Spleen (tissue), 11 donors: Measurements from ENCODE around the gene NMRK2. TPM values are rescaled to one million over a fixed set of nuclear protein-coding genes. Genes with fewer than 3 reads are reported as not detected.

Source experiments
- DNase-seq: peaks from one replicate; pipeline ENCODE4 v3.0.0-alpha.2; 2020
- H3K27ac ChIP-seq, 8 donors: fragments of 200-600 bp; sonication (generic) in 7 of 8; 1 replicate in 4 of 8; 2 replicates in 4 of 8; pipeline versions ENCODE4 v1.5.0 to v1.8.0; 2016 to 2021; ENCODE audit warnings: inconsistent platforms in 4 of 8, mild to moderate bottlenecking in 4 of 8, moderate library complexity in 1 of 8
- H3K27me3 ChIP-seq, 7 donors: fragments of 200-600 bp; sonication (generic) in 6 of 7; replicated peaks in 1 of 7; 1 replicate in 4 of 7; 2 replicates in 3 of 7; pipeline versions ENCODE4 v1.5.0 to v1.8.0; 2016 to 2021; ENCODE audit warnings: inconsistent platforms in 3 of 7, mild to moderate bottlenecking in 1 of 7
- H3K36me3 ChIP-seq, 6 donors: fragments of 200-600 bp; sonication (generic) in 5 of 6; 1 replicate in 4 of 6; 2 replicates in 2 of 6; pipeline versions ENCODE4 v1.5.0 to v1.8.0; 2016 to 2021; ENCODE audit warnings: inconsistent platforms in 2 of 6
- H3K4me1 ChIP-seq, 6 donors: fragments of 200-600 bp; sonication (generic) in 5 of 6; 1 replicate in 3 of 6; 2 replicates in 3 of 6; pipeline versions ENCODE4 v1.5.0 to v1.8.0; 2016 to 2021; ENCODE audit warnings: inconsistent platforms in 3 of 6
- H3K4me3 ChIP-seq, 8 donors: fragments of 200-600 bp; sonication (generic) in 7 of 8; 1 replicate in 4 of 8; 2 replicates in 4 of 8; pipeline versions ENCODE4 v1.5.0 to v1.8.0; 2016 to 2021; ENCODE audit warnings: inconsistent platforms in 4 of 8, mild to moderate bottlenecking in 4 of 8, moderate library complexity in 2 of 8
- H3K9me3 ChIP-seq, 8 donors: fragments of 200-600 bp; sonication (generic) in 7 of 8; 1 replicate in 4 of 8; 2 replicates in 4 of 8; pipeline versions ENCODE4 v1.5.0 to v1.8.0; 2016 to 2021; ENCODE audit warnings: inconsistent platforms in 4 of 8
- POLR2A ChIP-seq, 3 donors: fragments of 450-650 bp; IDR thresholded peaks; one replicate each; pipeline ENCODE4 v1.5.1; 2017; ENCODE audit warnings: antibody characterized with exemption in 3 of 3, mild to moderate bottlenecking in 1 of 3
- POLR2AphosphoS5 ChIP-seq, 3 donors: sonication (generic); formaldehyde crosslinking; IDR thresholded peaks; one replicate each; pipeline ENCODE4 v1.5.1; 2017; ENCODE audit warnings: antibody characterized with exemption in 3 of 3
- WGBS, 5 donors: extraction: QIAGEN DNeasy Blood & Tissue Kit in 3 of 5; methylation state at CpG; one replicate each; pipeline versions ENCODE4 v1.1.5 to v1.1.7; 2013 to 2018; 5-methylcytosine and 5-hydroxymethylcytosine counted together
- intact Hi-C: fragments of 100-400 bp; cut with DNase I; formaldehyde crosslinking; loops from one replicate; pipeline ENCODE4 v1.15.0; 2023; ENCODE audit warnings: low total_unique reads
- polyA plus RNA-seq, 3 donors: library from polyadenylated mRNA; stranded (reverse); fragments of 200-250 nt; gene quantifications; one replicate each; pipeline ENCODE4 v1.2.1, GENCODE V29; 2013
- total RNA-seq, 7 donors: library from RNA; depleted of rRNA in 3 of 7; stranded (reverse); fragments of >200 nt in 3 of 7; fragmentation: NEBNext Ultra II Directional in 4 of 7; extraction: Animal tissue kit (Norgen Biotek cat#: 25700) in 4 of 7; gene quantifications; one replicate each; pipeline versions ENCODE4 v1.1.0 to v1.2.1, GENCODE V29; 2016 to 2021
- TF ChIP-seq, protein P1 (sequence below), 11 experiments: fragments of 200-600 bp in 7 of 11; fragments of 450-650 bp in 4 of 11; sonication (generic) in 4 of 11; IDR thresholded peaks in 8 of 11; conservative IDR thresholded peaks in 3 of 11; 1 replicate in 7 of 11; 2 replicates in 4 of 11; pipeline versions ENCODE4 v1.4.0 to v1.8.0; 2016 to 2021; ENCODE audit warnings: antibody characterized with exemption in 11 of 11, inconsistent platforms in 4 of 11, mild to moderate bottlenecking in 1 of 11
- donor health status: healthy with polysubstance abuse.
- donor health status: DM: no; HTN: no; CAD: no; lungs with moderate emphysema.
- donor health status: DM: no; HTN: no; CAD: no.
- donor health status: Bipolar disorder and iron deficiency.
- donor health status: healthy.
- donor health status: DM: no; HTN: no; CAD: no.
- donor health status: DM: yes; HTN: yes; CAD: no.

Gene NMRK2
- total and polyA plus RNA-seq, 10 donors = 0.29 to 1.5 (median 0.52) TPM; not detected in 7

DNA sequence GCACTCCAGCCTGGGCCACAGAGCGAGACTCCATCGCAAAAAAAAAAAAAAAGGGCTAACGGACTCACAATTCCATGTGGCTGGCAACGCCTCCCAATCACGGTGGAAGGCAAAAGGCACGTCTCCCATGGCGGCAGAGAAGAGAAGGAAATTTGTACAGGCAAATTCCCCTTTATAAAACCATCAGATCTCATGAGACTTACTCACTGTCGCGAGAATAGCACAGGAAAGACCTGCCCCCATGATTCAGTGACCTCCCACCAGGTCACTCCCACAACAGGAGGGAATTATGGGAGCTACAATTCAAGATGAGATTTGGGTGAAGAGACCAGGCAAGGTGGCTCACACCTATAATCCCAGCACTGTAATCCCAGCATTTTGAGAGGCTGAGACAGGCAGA is 18.7 kb upstream of the NMRK2 start:
- DNase-seq = no peak
- peaks cover 0 to 7% (median 0%) of the 10 kb centered on the region in 7 donors for H3K27me3 ChIP-seq
- WGBS, 5 donors = 75 to 88% (median 78%) methylated on average over 7 to 9 of the region's 9 CpGs
- H3K36me3 ChIP-seq = no peaks in the 10 kb centered on the region
- no peak overlapping the region for H3K4me3 ChIP-seq
- H3K9me3 ChIP-seq = peaks cover 3 to 21% (median 16%) of the 10 kb centered on the region in 8 donors
- no peaks in the 10 kb centered on the region for H3K4me1 ChIP-seq
- intact Hi-C loops = no loop called here
- no peak overlapping the region for H3K27ac ChIP-seq
- no peak for TF ChIP-seq POLR2A (IDR thresholded peaks at IDR 0.05)
- TF ChIP-seq POLR2AphosphoS5 (IDR thresholded peaks at IDR 0.05) = no peak
- TF ChIP-seq, protein P1, sequence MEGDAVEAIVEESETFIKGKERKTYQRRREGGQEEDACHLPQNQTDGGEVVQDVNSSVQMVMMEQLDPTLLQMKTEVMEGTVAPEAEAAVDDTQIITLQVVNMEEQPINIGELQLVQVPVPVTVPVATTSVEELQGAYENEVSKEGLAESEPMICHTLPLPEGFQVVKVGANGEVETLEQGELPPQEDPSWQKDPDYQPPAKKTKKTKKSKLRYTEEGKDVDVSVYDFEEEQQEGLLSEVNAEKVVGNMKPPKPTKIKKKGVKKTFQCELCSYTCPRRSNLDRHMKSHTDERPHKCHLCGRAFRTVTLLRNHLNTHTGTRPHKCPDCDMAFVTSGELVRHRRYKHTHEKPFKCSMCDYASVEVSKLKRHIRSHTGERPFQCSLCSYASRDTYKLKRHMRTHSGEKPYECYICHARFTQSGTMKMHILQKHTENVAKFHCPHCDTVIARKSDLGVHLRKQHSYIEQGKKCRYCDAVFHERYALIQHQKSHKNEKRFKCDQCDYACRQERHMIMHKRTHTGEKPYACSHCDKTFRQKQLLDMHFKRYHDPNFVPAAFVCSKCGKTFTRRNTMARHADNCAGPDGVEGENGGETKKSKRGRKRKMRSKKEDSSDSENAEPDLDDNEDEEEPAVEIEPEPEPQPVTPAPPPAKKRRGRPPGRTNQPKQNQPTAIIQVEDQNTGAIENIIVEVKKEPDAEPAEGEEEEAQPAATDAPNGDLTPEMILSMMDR (IDR thresholded peaks at IDR 0.05 in 8 of 11, conservative IDR thresholded peaks at IDR 0.05 in 3 of 11) = no peak

DNA sequence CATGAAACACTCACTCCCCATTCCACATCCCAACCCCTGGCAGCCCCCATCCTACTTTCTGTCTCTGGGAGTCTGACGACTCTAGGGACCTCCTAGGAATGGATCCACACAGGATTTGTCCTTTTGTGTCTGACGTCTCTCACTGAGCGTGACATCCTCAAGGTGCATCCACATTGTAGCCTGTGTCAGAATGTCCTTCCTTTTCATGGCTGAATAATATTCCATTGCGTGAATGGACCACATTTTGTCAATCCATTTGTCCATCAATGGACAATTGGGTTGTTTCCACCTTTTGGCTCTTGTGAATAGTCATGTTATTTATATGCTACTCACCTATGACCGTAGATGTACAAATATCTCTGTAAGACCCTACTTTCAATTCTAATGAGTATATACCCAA is 16.8 kb upstream of the NMRK2 start:
- 88 to 96% (median 92%) methylated on average over 5 of the region's 5 CpGs for WGBS, 5 donors
- no peak for DNase-seq
- TF ChIP-seq POLR2A (IDR thresholded peaks at IDR 0.05) (no peak), POLR2AphosphoS5 (IDR thresholded peaks at IDR 0.05) (no peak)
- TF ChIP-seq, protein P1 (IDR thresholded peaks at IDR 0.05 in 8 of 11, conservative IDR thresholded peaks at IDR 0.05 in 3 of 11) = no peak
- H3K4me3 ChIP-seq = no peak overlapping the region
- intact Hi-C loops = no loop called here
- peaks cover 0 to 13% (median 7%) of the 10 kb centered on the region in 8 donors for H3K9me3 ChIP-seq
- H3K36me3 ChIP-seq = no peaks in the 10 kb centered on the region
- peaks cover 0 to 13% (median 0%) of the 10 kb centered on the region in 7 donors for H3K27me3 ChIP-seq
- H3K4me1 ChIP-seq = no peaks in the 10 kb centered on the region
- no peak overlapping the region for H3K27ac ChIP-seq

DNA sequence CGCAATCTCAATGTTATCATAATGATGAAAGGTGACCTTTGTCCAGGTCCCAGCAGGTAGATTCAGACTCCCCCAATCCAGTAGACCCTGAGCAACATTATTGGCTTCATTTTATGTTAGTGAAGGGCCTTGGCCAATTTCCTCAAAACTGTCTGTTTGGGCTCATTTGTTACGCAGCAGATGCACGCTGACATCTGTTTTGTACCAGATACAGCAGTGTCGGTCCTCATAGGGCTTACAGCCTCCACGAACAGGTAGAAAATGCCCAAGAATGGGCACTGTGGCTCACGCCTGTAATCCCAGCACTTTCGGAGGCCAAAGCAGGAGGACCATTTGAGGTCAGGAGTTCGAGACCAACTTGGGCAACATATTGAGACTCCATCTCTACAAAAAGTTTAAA is 13.1 kb upstream of the NMRK2 start:
- H3K36me3 ChIP-seq = no peaks in the 10 kb centered on the region
- no peak for TF ChIP-seq POLR2AphosphoS5 (IDR thresholded peaks at IDR 0.05)
- TF ChIP-seq POLR2A (IDR thresholded peaks at IDR 0.05) = no peak
- TF ChIP-seq, protein P1 (IDR thresholded peaks at IDR 0.05 in 8 of 11, conservative IDR thresholded peaks at IDR 0.05 in 3 of 11) = no peak
- intact Hi-C loops = loop anchor here (5.0 kb wide), 1 partner anchor 233 kb away; the partner anchor contains the start of gene CREB3L3
- no peak for DNase-seq
- 92 to 97% (median 93%) methylated on average over 8 of the region's 8 CpGs for WGBS, 5 donors
- peaks cover 0 to 41% (median 30%) of the 10 kb centered on the region in 8 donors for H3K9me3 ChIP-seq
- H3K4me3 ChIP-seq = no peak overlapping the region
- no peak overlapping the region for H3K27ac ChIP-seq
- H3K27me3 ChIP-seq = peaks cover 0 to 13% (median 0%) of the 10 kb centered on the region in 7 donors
- H3K4me1 ChIP-seq = no peaks in the 10 kb centered on the region

DNA sequence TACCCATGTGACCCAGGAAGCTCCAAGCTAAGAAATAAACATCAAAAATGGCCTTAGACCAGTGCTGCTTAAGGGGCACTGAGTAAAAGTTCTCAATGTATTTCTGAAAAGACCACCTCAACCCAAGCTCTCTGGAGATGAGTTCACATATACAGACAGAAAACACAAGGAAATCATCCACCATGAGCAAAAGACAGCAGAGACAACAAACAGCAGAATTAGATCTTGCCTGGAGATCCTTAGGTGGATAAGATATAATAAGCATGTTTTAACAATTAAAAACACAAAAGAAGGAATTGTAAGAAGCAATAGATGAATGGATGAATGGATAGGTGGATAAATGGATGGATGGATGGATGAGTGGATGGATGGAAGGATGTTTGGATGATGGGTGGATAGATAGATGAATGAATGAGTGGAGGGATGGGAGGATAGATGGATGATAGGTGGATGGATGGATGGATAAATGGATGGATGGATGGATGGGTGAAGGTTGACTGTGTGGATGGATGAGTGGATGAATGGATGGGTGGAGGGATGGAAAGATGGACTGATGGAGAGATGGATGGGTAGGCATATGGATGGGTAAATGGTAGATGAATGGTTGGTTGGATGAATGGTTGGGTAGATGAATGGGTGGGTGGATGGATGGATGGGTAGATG is 9.6 kb upstream of the NMRK2 start:
- Histone ChIP-seq H3K27ac (no peak overlapping the region), H3K36me3 (no peaks in the 10 kb centered on the region), H3K27me3 (peaks cover 0 to 6% (median 0%) of the 10 kb centered on the region in 7 donors), H3K9me3 (peaks cover 0 to 41% (median 29%) of the 10 kb centered on the region in 8 donors), H3K4me1 (no peaks in the 10 kb centered on the region), H3K4me3 (no peak overlapping the region)
- DNase-seq = no peak
- TF ChIP-seq, protein P1 (IDR thresholded peaks at IDR 0.05 in 8 of 11, conservative IDR thresholded peaks at IDR 0.05 in 3 of 11) = no peak
- TF ChIP-seq POLR2A (IDR thresholded peaks at IDR 0.05) = no peak
- no peak for TF ChIP-seq POLR2AphosphoS5 (IDR thresholded peaks at IDR 0.05)
- intact Hi-C loops = loop anchor here (5.0 kb wide), 1 partner anchor 229 kb away; the partner anchor contains the start of gene CREB3L3
